Measurements from ENCODE around the gene LRRC71.

LRRC71 gene

DNA sequence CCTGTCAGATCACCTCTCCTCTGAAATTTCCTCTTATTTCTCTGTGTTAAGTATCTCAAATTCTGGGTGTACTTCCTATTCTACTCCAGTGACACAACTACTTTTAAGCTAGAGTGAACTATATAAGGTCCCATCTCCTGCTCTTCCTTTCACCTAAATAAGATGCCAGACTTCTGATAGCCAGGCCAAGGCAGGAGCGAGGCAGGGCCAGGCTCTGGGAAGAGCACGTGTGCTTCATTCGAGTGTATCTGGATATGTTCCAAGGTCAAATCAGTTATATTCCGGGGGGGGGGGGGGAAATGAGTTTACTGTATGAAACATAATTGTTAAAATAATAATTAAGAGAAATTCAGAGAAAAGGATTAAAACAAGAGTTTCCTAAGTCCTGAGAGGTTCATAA, 60.1 kb downstream of the LRRC71 start:
- Mint-ChIP-seq H3K27ac (no peak overlapping the region), H3K4me3 (no peak overlapping the region)
- TF ChIP-seq, protein P1, sequence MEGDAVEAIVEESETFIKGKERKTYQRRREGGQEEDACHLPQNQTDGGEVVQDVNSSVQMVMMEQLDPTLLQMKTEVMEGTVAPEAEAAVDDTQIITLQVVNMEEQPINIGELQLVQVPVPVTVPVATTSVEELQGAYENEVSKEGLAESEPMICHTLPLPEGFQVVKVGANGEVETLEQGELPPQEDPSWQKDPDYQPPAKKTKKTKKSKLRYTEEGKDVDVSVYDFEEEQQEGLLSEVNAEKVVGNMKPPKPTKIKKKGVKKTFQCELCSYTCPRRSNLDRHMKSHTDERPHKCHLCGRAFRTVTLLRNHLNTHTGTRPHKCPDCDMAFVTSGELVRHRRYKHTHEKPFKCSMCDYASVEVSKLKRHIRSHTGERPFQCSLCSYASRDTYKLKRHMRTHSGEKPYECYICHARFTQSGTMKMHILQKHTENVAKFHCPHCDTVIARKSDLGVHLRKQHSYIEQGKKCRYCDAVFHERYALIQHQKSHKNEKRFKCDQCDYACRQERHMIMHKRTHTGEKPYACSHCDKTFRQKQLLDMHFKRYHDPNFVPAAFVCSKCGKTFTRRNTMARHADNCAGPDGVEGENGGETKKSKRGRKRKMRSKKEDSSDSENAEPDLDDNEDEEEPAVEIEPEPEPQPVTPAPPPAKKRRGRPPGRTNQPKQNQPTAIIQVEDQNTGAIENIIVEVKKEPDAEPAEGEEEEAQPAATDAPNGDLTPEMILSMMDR (IDR thresholded peaks at IDR 0.05) = no peak

More for the DNA sequence above, 60.1 kb downstream of the LRRC71 start:
- Mint-ChIP-seq H3K27me3 (ENCODE audit: low read depth, poor library complexity) (peaks cover 8% of the 10 kb centered on the region), H3K36me3 (ENCODE audit: low read depth) (peaks cover 76% of the 10 kb centered on the region), H3K4me1 (no peaks in the 10 kb centered on the region), H3K9me3 (no peaks in the 10 kb centered on the region)
- no peak for DNase-seq
